Activated T-helper 2 cell treated with anti-CD3 and anti-CD28 coated beads, Interferon-gamma antibody, Interleukin-2, Interleukin-4, amounts not matched to agents 10 μg/mL and 5 μg/mL and 100 μg/mL, durations not matched to agents 14 hours and 24 hours and 36 hours (primary cell): ENCODE results near the gene CACNG4. TPM values are rescaled to one million over a fixed set of nuclear protein-coding genes. Genes with fewer than 3 reads are reported as not detected.

Experiments used
- DNase-seq: peaks from one replicate; pipeline ENCODE4 v3.0.0; 2021; ENCODE audit warnings: low spot score
- H3K27ac Mint-ChIP-seq: one replicate; pipeline ENCODE4 v1.8.0; 2021; ENCODE audit warnings: mixed read lengths
- H3K27me3 Mint-ChIP-seq: one replicate; pipeline ENCODE4 v1.8.0; 2021; ENCODE audit warnings: low read depth, mixed read lengths
- H3K36me3 Mint-ChIP-seq: one replicate; pipeline ENCODE4 v1.8.0; 2021; ENCODE audit warnings: low read depth, mixed read lengths
- H3K4me1 Mint-ChIP-seq: one replicate; pipeline ENCODE4 v1.8.0; 2021; ENCODE audit warnings: low read depth, mixed read lengths
- H3K4me3 Mint-ChIP-seq: one replicate; pipeline ENCODE4 v1.8.0; 2021; ENCODE audit warnings: low read depth, mild to moderate bottlenecking, moderate library complexity, mixed read lengths
- H3K9me3 Mint-ChIP-seq: one replicate; pipeline ENCODE4 v1.8.0; 2021; ENCODE audit warnings: mixed read lengths
- intact Hi-C: fragments of 100-400 bp; cut with micrococcal nuclease; formaldehyde crosslinking; loops from one replicate; pipeline ENCODE4 v1.15.1; 2023
- total RNA-seq: library from RNA; stranded (reverse); gene quantifications from 2 replicates; pipeline ENCODE4 v1.2.3, GENCODE V29; 2022

The CACNG4 gene
- total RNA-seq, 1 donor from 2014 or later: not detected

GRCh38 chr17:67003231-67003630, 38.7 kb downstream of the CACNG4 start:
- no peak for DNase-seq
- Mint-ChIP-seq H3K27ac (no peak overlapping the region), H3K9me3 (no peaks in the 10 kb centered on the region), H3K4me3 (no peak overlapping the region), H3K4me1 (no peaks in the 10 kb centered on the region), H3K27me3 (no peaks in the 10 kb centered on the region), H3K36me3 (no peaks in the 10 kb centered on the region)
- intact Hi-C loops: no loop called here

- intact Hi-C loops: no loop called here
- Mint-ChIP-seq H3K4me3 (no peak overlapping the region), H3K4me1 (no peaks in the 10 kb centered on the region), H3K36me3 (no peaks in the 10 kb centered on the region), H3K27me3 (peaks cover 2% of the 10 kb centered on the region), H3K9me3 (no peaks in the 10 kb centered on the region), H3K27ac (no peak overlapping the region)
- DNase-seq: no peak
Observed at GRCh38 chr17:67004181-67004580, 39.7 kb downstream of the CACNG4 start.

- no peak for DNase-seq
- Mint-ChIP-seq H3K27me3 (peaks cover 7% of the 10 kb centered on the region), H3K27ac (no peak overlapping the region), H3K36me3 (no peaks in the 10 kb centered on the region), H3K4me3 (no peak overlapping the region), H3K4me1 (no peaks in the 10 kb centered on the region), H3K9me3 (no peaks in the 10 kb centered on the region)
- intact Hi-C loops: no loop called here
Observed at GRCh38 chr17:67007266-67007665, 42.8 kb downstream of the CACNG4 start.

GRCh38 chr17:67008101-67008500, 43.6 kb downstream of the CACNG4 start:
- H3K27me3 Mint-ChIP-seq: peaks cover 7% of the 10 kb centered on the region
- H3K9me3 Mint-ChIP-seq: no peaks in the 10 kb centered on the region
- no peaks in the 10 kb centered on the region for H3K4me1 Mint-ChIP-seq

GRCh38 chr17:67011527-67012175, 47.1 kb downstream of the CACNG4 start:
- H3K36me3 Mint-ChIP-seq: no peaks in the 10 kb centered on the region
- no peak overlapping the region for H3K4me3 Mint-ChIP-seq
- DNase-seq: no peak
- H3K27me3 Mint-ChIP-seq: peaks cover 7% of the 10 kb centered on the region
- H3K27ac Mint-ChIP-seq: no peak overlapping the region
- H3K4me1 Mint-ChIP-seq: no peaks in the 10 kb centered on the region
- H3K9me3 Mint-ChIP-seq: no peaks in the 10 kb centered on the region
- intact Hi-C loops: no loop called here

More at GRCh38 chr17:67008101-67008500, 43.6 kb downstream of the CACNG4 start:
- no peak overlapping the region for H3K4me3 Mint-ChIP-seq
- intact Hi-C loops: no loop called here
- no peak for DNase-seq
- no peak overlapping the region for H3K27ac Mint-ChIP-seq
- no peaks in the 10 kb centered on the region for H3K36me3 Mint-ChIP-seq

GRCh38 chr17:67013891-67014290, 49.4 kb downstream of the CACNG4 start:
- intact Hi-C loops: no loop called here
- no peaks in the 10 kb centered on the region for H3K4me1 Mint-ChIP-seq
- H3K27me3 Mint-ChIP-seq: peaks cover 5% of the 10 kb centered on the region
- no peaks in the 10 kb centered on the region for H3K9me3 Mint-ChIP-seq
- no peak for DNase-seq
- H3K27ac Mint-ChIP-seq: no peak overlapping the region
- H3K4me3 Mint-ChIP-seq: no peak overlapping the region
- H3K36me3 Mint-ChIP-seq: no peaks in the 10 kb centered on the region

GRCh38 chr17:67015001-67015400, 50.5 kb downstream of the CACNG4 start:
- no peak for DNase-seq
- no peaks in the 10 kb centered on the region for H3K4me1 Mint-ChIP-seq
- H3K27ac Mint-ChIP-seq: no peak overlapping the region
- H3K9me3 Mint-ChIP-seq: no peaks in the 10 kb centered on the region
- no peaks in the 10 kb centered on the region for H3K36me3 Mint-ChIP-seq
- H3K27me3 Mint-ChIP-seq: peaks cover 3% of the 10 kb centered on the region
- H3K4me3 Mint-ChIP-seq: no peak overlapping the region
- intact Hi-C loops: no loop called here

GRCh38 chr17:67016039-67016762, 51.7 kb downstream of the CACNG4 start:
- Mint-ChIP-seq H3K4me1 (no peaks in the 10 kb centered on the region), H3K27ac (no peak overlapping the region), H3K4me3 (no peak overlapping the region), H3K9me3 (no peaks in the 10 kb centered on the region), H3K36me3 (no peaks in the 10 kb centered on the region), H3K27me3 (no peaks in the 10 kb centered on the region)
- no peak for DNase-seq
- intact Hi-C loops: no loop called here

- Mint-ChIP-seq H3K27ac (no peak overlapping the region), H3K36me3 (no peaks in the 10 kb centered on the region), H3K9me3 (no peaks in the 10 kb centered on the region), H3K4me3 (no peak overlapping the region), H3K27me3 (no peaks in the 10 kb centered on the region), H3K4me1 (no peaks in the 10 kb centered on the region)
- intact Hi-C loops: no loop called here
- DNase-seq: no peak
Observed at GRCh38 chr17:67017910-67018309, 53.4 kb downstream of the CACNG4 start.

- intact Hi-C loops: no loop called here
- no peak overlapping the region for H3K4me3 Mint-ChIP-seq
- H3K27me3 Mint-ChIP-seq: no peaks in the 10 kb centered on the region
- no peak for DNase-seq
- H3K9me3 Mint-ChIP-seq: no peaks in the 10 kb centered on the region
- no peaks in the 10 kb centered on the region for H3K4me1 Mint-ChIP-seq
- H3K36me3 Mint-ChIP-seq: no peaks in the 10 kb centered on the region
- no peak overlapping the region for H3K27ac Mint-ChIP-seq
Observed at GRCh38 chr17:67018471-67019434, 54.2 kb downstream of the CACNG4 start.

- H3K36me3 Mint-ChIP-seq: no peaks in the 10 kb centered on the region
- no peak overlapping the region for H3K4me3 Mint-ChIP-seq
- intact Hi-C loops: no loop called here
- no peaks in the 10 kb centered on the region for H3K27me3 Mint-ChIP-seq
- no peaks in the 10 kb centered on the region for H3K9me3 Mint-ChIP-seq
- DNase-seq: no peak
- no peaks in the 10 kb centered on the region for H3K4me1 Mint-ChIP-seq
- H3K27ac Mint-ChIP-seq: no peak overlapping the region
Observed at GRCh38 chr17:67019809-67020208, 55.3 kb downstream of the CACNG4 start.

- Mint-ChIP-seq H3K4me1 (no peaks in the 10 kb centered on the region), H3K36me3 (no peaks in the 10 kb centered on the region), H3K9me3 (no peaks in the 10 kb centered on the region), H3K27me3 (no peaks in the 10 kb centered on the region), H3K4me3 (no peak overlapping the region), H3K27ac (no peak overlapping the region)
- no peak for DNase-seq
- intact Hi-C loops: no loop called here
Observed at GRCh38 chr17:67020293-67020766, 55.8 kb downstream of the CACNG4 start.
